ENCODE measurements around the gene COX20. TPM values are rescaled to one million over a fixed set of nuclear protein-coding genes. Genes with fewer than 3 reads are reported as not detected.

COX20 gene
- total and polyA plus RNA-seq, 3 donors from 2014 or later: 41.6 to 60.6 (median 52.3) TPM

- intact Hi-C loops (cut with DNase I; ENCODE audit: low total_unique reads): no loop called here
- 54 to 66% methylated on average over 9 of the region's 9 CpGs for WGBS, 2 donors
- Histone ChIP-seq H3K36me3 (ENCODE audit: low read depth, missing control alignments) (no peaks in the 10 kb centered on the region), H3K27me3 (no peaks in the 10 kb centered on the region), H3K9me3 (no peaks in the 10 kb centered on the region), H3K4me3 (no peak overlapping the region), H3K4me1 (peaks cover 13% of the 10 kb centered on the region), H3K27ac (no peak overlapping the region)
- DNase-seq: no peak
- TF ChIP-seq, protein P1, sequence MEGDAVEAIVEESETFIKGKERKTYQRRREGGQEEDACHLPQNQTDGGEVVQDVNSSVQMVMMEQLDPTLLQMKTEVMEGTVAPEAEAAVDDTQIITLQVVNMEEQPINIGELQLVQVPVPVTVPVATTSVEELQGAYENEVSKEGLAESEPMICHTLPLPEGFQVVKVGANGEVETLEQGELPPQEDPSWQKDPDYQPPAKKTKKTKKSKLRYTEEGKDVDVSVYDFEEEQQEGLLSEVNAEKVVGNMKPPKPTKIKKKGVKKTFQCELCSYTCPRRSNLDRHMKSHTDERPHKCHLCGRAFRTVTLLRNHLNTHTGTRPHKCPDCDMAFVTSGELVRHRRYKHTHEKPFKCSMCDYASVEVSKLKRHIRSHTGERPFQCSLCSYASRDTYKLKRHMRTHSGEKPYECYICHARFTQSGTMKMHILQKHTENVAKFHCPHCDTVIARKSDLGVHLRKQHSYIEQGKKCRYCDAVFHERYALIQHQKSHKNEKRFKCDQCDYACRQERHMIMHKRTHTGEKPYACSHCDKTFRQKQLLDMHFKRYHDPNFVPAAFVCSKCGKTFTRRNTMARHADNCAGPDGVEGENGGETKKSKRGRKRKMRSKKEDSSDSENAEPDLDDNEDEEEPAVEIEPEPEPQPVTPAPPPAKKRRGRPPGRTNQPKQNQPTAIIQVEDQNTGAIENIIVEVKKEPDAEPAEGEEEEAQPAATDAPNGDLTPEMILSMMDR (IDR thresholded peaks at IDR 0.05): no peak
- no peak for TF ChIP-seq POLR2A (IDR thresholded peaks at IDR 0.05)
Measured at GRCh38 chr1:244860078-244860477, 24.6 kb downstream of the COX20 start.

DNA sequence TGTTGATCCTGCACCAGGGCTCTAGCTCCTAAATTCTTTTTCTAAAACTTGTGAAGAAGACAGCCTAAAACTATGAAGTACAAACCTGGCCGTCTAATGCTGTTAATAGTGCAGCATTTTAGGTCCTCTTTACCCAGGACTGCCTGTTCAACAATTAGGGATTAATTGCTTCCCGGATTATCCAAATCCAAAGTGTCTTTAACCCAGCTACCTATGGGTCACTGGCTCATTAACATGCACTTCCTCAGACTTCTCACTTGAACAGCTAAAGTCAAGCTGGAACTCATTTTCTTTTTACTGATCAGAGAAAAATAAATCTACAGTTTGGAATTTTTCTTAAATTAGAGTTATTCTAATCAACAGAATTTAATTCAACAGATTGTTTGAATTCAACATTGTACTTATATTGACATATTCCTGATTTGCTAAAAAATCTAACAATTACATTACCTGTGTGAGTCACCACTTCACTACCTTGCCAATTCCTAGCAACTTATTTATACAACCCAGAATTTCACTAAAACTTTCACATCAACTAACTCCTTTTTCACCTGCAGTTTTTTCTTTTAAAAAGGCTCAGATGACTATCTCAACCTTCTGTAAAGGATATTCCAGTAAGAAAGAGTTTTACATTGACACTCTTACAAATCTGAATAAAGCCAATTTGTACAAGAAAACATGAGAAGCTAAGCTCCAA is 25.6 kb downstream of the COX20 start:
- Histone ChIP-seq H3K9me3 (no peaks in the 10 kb centered on the region), H3K4me3 (no peak overlapping the region), H3K36me3 (ENCODE audit: low read depth, missing control alignments) (no peaks in the 10 kb centered on the region), H3K27me3 (no peaks in the 10 kb centered on the region), H3K27ac (no peak overlapping the region), H3K4me1 (peaks cover 13% of the 10 kb centered on the region)
- intact Hi-C loops (cut with DNase I; ENCODE audit: low total_unique reads): no loop called here
- no peak for TF ChIP-seq POLR2A (IDR thresholded peaks at IDR 0.05)
- TF ChIP-seq, protein P1 (IDR thresholded peaks at IDR 0.05): no peak
- WGBS, 2 donors: 5 to 6% methylated on average over 2 of the region's 2 CpGs
- DNase-seq: no peak

- intact Hi-C loops (cut with DNase I; ENCODE audit: low total_unique reads): loop anchor here (2.0 kb wide), 1 partner anchor 109 kb away; no protein-coding TSS in a partner anchor
- 2 to 3% methylated on average over 2 of the region's 2 CpGs for WGBS, 2 donors
- peak overlapping the region in 1 of 2 donors; percentile 91 for H3K4me3 ChIP-seq
- H3K9me3 ChIP-seq: no peaks in the 10 kb centered on the region
- H3K4me1 ChIP-seq: peaks cover 13% of the 10 kb centered on the region
- H3K27me3 ChIP-seq: no peaks in the 10 kb centered on the region
- DNase-seq: no peak
- peak overlapping the region in 1 of 2 donors; percentile 100 for H3K27ac ChIP-seq
- H3K36me3 ChIP-seq (ENCODE audit: low read depth, missing control alignments): no peaks in the 10 kb centered on the region
- TF ChIP-seq, protein P1 (IDR thresholded peaks at IDR 0.05): no peak
- TF ChIP-seq POLR2A (IDR thresholded peaks at IDR 0.05): no peak
Measured at GRCh38 chr1:244861683-244862082, 26.2 kb downstream of the COX20 start.

DNA sequence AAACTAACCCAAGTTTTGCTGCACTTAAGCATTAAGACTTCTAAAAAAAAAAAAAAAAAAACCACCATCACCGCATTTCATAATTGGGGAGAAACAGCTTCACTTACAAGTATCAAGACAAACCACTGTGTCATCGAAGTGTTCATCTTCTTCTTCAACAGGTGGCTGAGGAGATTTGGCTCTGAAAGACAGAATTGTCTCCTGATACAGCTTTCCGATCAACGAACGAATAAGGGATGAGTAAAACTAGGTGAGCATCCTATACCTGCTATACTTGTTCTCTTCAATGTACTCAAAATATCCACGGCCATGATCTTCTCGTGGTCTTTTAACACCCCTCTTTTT is 26.9 kb downstream of the COX20 start:
- DNase-seq: no peak
- intact Hi-C loops (cut with DNase I; ENCODE audit: low total_unique reads): loop anchor here (2.0 kb wide), 1 partner anchor 108 kb away; no protein-coding TSS in a partner anchor
- H3K27me3 ChIP-seq: no peaks in the 10 kb centered on the region
- TF ChIP-seq POLR2A (IDR thresholded peaks at IDR 0.05): no peak
- TF ChIP-seq, protein P1 (IDR thresholded peaks at IDR 0.05): no peak
- no peaks in the 10 kb centered on the region for H3K9me3 ChIP-seq
- H3K36me3 ChIP-seq (ENCODE audit: low read depth, missing control alignments): no peaks in the 10 kb centered on the region
- peak overlapping the region; percentile 99 to 100 for H3K27ac ChIP-seq
- peak overlapping the region; percentile 88 to 91 for H3K4me3 ChIP-seq
- WGBS, 2 donors: 0 to 1% methylated on average over 7 of the region's 7 CpGs
- H3K4me1 ChIP-seq: peaks cover 13% of the 10 kb centered on the region
